NCI-H1092 treated with DMSO at 0.1 percent for 48 hours (cell line): Measurements from ENCODE around the gene SEPTIN6.

Experiments used
- DNase-seq: peaks from one replicate; lab custom pipeline; 2025; lab: John Stamatoyannopoulos, UW

The SEPTIN6 gene

DNA sequence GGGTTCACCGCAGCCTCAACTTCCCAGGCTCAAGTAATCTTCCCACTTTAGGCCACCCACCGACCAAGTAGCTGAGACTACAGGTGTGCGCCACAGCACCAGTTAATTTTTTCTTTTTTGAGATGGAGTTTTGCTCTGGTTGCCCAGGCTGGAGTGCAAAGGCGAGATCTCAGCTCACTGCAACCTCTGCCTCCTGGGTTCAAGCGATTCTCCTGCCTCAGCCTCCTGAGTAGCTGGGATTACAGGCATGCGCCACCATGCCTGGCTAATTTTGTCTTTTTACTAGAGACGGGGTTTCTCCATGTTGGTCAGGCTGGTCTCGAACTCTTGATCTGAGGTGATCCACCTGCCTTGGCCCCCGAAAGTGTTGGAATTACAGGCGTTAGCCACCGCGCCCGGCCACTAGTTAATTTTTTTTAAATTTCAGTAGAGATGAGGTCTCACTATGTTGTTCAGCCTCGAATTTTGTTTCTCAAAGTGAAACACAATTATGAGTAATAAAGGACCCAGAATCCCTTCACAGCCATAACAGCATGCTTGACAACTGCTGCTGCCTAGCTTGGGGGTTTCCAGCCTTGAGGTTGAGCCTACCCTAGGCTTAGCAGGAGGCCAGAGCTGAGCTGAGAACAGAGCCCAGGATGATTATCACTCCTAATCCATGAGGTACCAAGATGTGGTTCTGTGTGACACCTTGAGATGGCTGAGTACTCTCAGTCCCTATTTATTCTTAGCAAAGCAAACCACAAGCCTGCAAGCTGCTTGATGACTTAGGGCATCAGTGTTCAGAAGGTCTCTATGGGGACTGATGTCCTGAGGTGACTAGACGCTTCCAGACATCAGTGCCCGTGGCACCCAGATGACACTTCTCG, 45.2 kb downstream of the SEPTIN6 start:
- no peak for DNase-seq

DNA sequence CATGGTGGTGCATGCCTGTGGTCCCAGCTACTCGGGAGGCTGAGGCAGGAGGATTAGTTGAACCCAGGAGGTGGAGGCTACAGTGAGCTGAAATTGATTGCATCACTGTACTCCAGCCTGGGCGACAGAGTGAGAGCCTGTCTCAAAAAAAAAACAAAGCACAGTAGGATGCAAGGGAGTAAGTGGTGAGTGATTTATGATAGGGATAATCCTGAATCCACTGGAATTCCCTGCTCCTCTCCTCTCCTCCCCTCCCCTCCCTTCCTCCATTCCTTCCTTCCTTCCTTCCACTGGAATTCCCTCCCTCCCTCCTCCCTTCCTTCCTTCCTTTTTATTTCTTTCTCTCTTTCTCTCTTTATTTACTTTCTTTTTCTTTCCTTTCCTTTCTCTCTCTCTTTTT, 45.9 kb downstream of the SEPTIN6 start:
- no peak for DNase-seq

DNA sequence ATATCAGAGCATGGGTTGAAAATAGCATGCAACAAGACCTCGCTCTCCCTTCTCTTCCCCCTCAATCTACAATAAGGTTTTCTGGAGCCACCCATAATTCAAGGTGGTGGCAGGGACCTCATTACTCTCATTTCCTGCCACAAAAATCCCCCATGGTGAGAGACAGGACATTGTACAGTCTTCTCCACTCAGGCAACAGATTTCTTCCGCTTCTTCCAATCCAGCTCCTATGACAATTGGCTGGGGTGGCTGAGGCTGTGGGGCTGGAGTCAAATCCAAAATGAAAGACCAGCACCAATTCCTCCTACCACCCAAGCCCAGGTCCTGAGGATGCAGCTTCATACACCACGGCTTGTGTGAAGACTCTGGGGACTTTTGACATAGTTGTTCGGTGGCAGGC, 46.5 kb downstream of the SEPTIN6 start:
- DNase-seq: no peak

DNA sequence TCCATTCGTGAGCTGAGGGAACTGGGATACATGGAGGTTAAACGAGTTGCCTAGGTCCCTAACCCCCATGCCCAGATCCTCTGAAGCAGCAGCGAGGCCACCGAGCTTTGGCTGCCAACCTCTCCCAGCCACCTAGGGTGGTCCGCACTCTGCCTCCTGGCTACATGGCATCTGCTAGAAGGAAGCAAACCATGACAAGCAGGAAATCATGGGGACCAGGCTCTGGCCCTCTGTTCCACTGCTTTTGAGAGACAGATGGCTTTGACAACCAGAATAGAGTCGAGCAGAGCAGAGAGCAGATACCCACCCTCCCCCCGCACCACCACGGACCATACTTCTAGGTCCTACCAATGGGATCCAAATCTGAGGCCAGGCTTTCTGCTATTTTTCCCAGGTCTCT, 49.3 kb downstream of the SEPTIN6 start:
- no peak for DNase-seq
